Measurements from ENCODE around the gene NHLRC3.

GRCh38 chr13:39023761-39024160 is 14.5 kb upstream of the NHLRC3 start:
- TF ChIP-seq CTCF (IDR thresholded peaks at IDR 0.05; ENCODE audit: low read depth, low read length): no peak
- TF ChIP-seq EZH2phosphoT487 (IDR thresholded peaks at IDR 0.05; ENCODE audit: low read depth): no peak
